ENCODE data around the gene RPN2. TPM values are rescaled to one million over a fixed set of nuclear protein-coding genes. Genes with fewer than 3 reads are reported as not detected.

The RPN2 gene
- total RNA-seq, 1 experiment from 2014 or later: 220 TPM

DNA sequence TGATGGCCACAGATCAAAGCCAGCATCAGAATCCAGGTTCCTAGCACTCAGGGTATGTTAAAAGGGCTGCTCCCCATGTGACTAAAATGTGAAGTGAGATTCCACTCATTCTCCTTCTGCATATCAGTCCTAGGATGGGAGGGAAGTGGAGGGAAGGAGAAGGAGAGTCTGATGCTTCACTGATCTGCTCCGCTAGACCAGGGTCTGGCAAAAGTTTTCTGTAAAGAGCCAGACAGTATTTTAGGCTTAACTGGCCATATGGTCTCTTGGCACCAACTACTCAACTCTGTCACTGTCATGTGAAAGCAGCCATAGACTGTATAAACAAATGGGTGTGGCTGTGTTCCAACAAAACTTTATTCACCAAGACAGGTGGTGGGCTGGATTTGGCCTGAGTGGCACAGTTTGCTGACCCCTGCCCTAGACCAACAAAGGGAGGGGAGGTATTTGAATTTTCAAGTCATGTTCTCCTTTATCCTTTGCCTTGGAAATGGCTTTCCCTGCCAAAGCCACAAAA, 59.9 kb downstream of the RPN2 start:
- Histone ChIP-seq H3K27me3 (ENCODE audit: insufficient read depth, low read length) (no peaks in the 10 kb centered on the region), H3K27ac (ENCODE audit: low read depth, low read length) (no peak overlapping the region), H3K4me1 (ENCODE audit: control insufficient read depth in 1 of 2, insufficient read depth in 2 of 2, low read length in 2 of 2) (no peaks in the 10 kb centered on the region), H3K9me2 (ENCODE audit: insufficient read depth) (no peaks in the 10 kb centered on the region), H3K4me3 (replicated peaks in 1 of 2; ENCODE audit: low read depth in 1 of 2, low read length in 2 of 2) (no peak overlapping the region), H3K9ac (ENCODE audit: low read length) (no peak overlapping the region), H3K36me3 (ENCODE audit: control insufficient read depth in 1 of 2, insufficient read depth in 2 of 2, low read length in 2 of 2) (peaks cover 65 to 67% of the 10 kb centered on the region in 2 experiments; a peak in 3 of 4 replicates), H2AFZ (ENCODE audit: low read depth, low read length, poor library complexity, severe bottlenecking) (no peak overlapping the region), H3K4me2 (ENCODE audit: low read length) (no peak overlapping the region), H3K79me2 (ENCODE audit: insufficient read depth, low read length) (no peaks in the 10 kb centered on the region), H3K9me3 (ENCODE audit: control insufficient read depth in 1 of 2, insufficient read depth in 1 of 2, low read depth in 1 of 2, low read length in 2 of 2) (no peaks in the 10 kb centered on the region), H4K20me1 (ENCODE audit: insufficient read depth) (no peaks in the 10 kb centered on the region)
- no peak for TF ChIP-seq ZFX (IDR thresholded peaks at IDR 0.05)
- TF ChIP-seq YY1 (IDR thresholded peaks at IDR 0.05; ENCODE audit: extremely low read depth, insufficient replicate concordance, low read depth, low read length): no peak
- TF ChIP-seq EZH2 (IDR thresholded peaks at IDR 0.05): no peak
- no peak for TF ChIP-seq RAD21 (IDR thresholded peaks at IDR 0.05; ENCODE audit: low read depth)
- TF ChIP-seq FOSL1 (IDR thresholded peaks at IDR 0.05; ENCODE audit: low read depth): no peak
- TF ChIP-seq, protein P1, sequence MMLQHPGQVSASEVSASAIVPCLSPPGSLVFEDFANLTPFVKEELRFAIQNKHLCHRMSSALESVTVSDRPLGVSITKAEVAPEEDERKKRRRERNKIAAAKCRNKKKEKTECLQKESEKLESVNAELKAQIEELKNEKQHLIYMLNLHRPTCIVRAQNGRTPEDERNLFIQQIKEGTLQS (IDR thresholded peaks at IDR 0.05): no peak
- TF ChIP-seq JUND (IDR thresholded peaks at IDR 0.05): no peak
- no peak for TF ChIP-seq POLR2A (IDR thresholded peaks at IDR 0.05; ENCODE audit: borderline replicate concordance, extremely low read depth, insufficient read depth, insufficient read length)
- TF ChIP-seq, protein P2, sequence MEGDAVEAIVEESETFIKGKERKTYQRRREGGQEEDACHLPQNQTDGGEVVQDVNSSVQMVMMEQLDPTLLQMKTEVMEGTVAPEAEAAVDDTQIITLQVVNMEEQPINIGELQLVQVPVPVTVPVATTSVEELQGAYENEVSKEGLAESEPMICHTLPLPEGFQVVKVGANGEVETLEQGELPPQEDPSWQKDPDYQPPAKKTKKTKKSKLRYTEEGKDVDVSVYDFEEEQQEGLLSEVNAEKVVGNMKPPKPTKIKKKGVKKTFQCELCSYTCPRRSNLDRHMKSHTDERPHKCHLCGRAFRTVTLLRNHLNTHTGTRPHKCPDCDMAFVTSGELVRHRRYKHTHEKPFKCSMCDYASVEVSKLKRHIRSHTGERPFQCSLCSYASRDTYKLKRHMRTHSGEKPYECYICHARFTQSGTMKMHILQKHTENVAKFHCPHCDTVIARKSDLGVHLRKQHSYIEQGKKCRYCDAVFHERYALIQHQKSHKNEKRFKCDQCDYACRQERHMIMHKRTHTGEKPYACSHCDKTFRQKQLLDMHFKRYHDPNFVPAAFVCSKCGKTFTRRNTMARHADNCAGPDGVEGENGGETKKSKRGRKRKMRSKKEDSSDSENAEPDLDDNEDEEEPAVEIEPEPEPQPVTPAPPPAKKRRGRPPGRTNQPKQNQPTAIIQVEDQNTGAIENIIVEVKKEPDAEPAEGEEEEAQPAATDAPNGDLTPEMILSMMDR (IDR thresholded peaks at IDR 0.05 in 2 of 3, conservative IDR thresholded peaks at IDR 0.05 in 1 of 3; ENCODE audit: borderline replicate concordance in 1 of 3, insufficient read depth in 1 of 3, low read depth in 2 of 3, low read length in 2 of 3): no peak
- no peak for TF ChIP-seq SIN3A (IDR thresholded peaks at IDR 0.05; ENCODE audit: low read depth)
- no peak for TF ChIP-seq TCF7L2 (IDR thresholded peaks at IDR 0.05; ENCODE audit: borderline replicate concordance, extremely low read depth, insufficient read depth, insufficient read length)
- TF ChIP-seq POLR2AphosphoS5 (IDR thresholded peaks at IDR 0.05; ENCODE audit: low read depth, low read length): no peak
- DNase-seq (ENCODE audit: low read depth, low spot score): no peak
- BruUV-seq (replicated peaks): no TSS peak
- ChIA-PET RAD21 (ENCODE audit: low non-redundant PET in 1 of 2, low total read pairs in 2 of 2, uncharacterized antibody in 2 of 2, unreplicated experiment in 2 of 2) (no interaction called here), POLR2A (no interaction called here), CTCF (no interaction called here)
- intact Hi-C loops (cut with micrococcal nuclease): no loop called here
- ATAC-seq: no peak

Measured in HCT116 (cell line).